ENCODE measurements around the gene SULT2B1.
A peak's percentile ranks its signal among the peaks of the same experiment; 100 is the strongest.

The SULT2B1 gene

GRCh38 chr19:48507911-48508439, 44.0 kb upstream of the SULT2B1 start:
- Histone ChIP-seq H3K18ac (ENCODE audit: low read length) (no peak overlapping the region), H2AFZ (ENCODE audit: low read length) (no peak overlapping the region), H3K27me3 (ENCODE audit: control insufficient read depth in 3 of 3, insufficient read depth in 3 of 3, low read depth in 1 of 3, low read length in 3 of 3) (peaks cover 0 to 21% (median 12%) of the 10 kb centered on the region in 3 experiments), H3K9ac (ENCODE audit: low read depth, low read length, poor library complexity) (peak overlapping the region; percentile 50), H3K27ac (replicated peaks; ENCODE audit: low read length) (no peak overlapping the region), H3K4me3 (ENCODE audit: low read length in 2 of 2) (no peak overlapping the region), H3K36me3 (replicated peaks in 1 of 2; ENCODE audit: control insufficient read depth in 2 of 2, insufficient read depth in 2 of 2, low read length in 2 of 2) (no peaks in the 10 kb centered on the region), H3K79me1 (ENCODE audit: low read depth, low read length) (peaks cover 1% of the 10 kb centered on the region), H3K9me3 (replicated peaks in 1 of 2; ENCODE audit: control insufficient read depth in 2 of 2, insufficient read depth in 1 of 2, low read depth in 1 of 2, low read length in 2 of 2) (no peaks in the 10 kb centered on the region), H2BK12ac (ENCODE audit: low read length) (no peak overlapping the region), H3K14ac (ENCODE audit: low read length) (no peak overlapping the region), H2BK15ac (ENCODE audit: low read length) (peak overlapping the region; percentile 62), H3K23ac (ENCODE audit: low read depth, low read length, poor library complexity) (no peak overlapping the region), H3K4me1 (ENCODE audit: control insufficient read depth in 2 of 2, insufficient read depth in 1 of 2, low read depth in 1 of 2, low read length in 2 of 2) (peaks cover 4 to 10% of the 10 kb centered on the region in 2 donors), H2BK120ac (ENCODE audit: low read depth, low read length) (no peak overlapping the region), H4K91ac (ENCODE audit: low read depth, low read length, poor library complexity) (no peak overlapping the region), H2AK5ac (ENCODE audit: low read depth, low read length) (peak overlapping the region; percentile 87), H3K4me2 (ENCODE audit: insufficient read depth, low read length, poor library complexity, severe bottlenecking) (no peak overlapping the region), H4K8ac (ENCODE audit: low read depth, low read length) (no peak overlapping the region), H3K4ac (ENCODE audit: low read length) (no peak overlapping the region), H2BK5ac (ENCODE audit: low read length) (no peak overlapping the region)
- WGBS, 2 donors (ENCODE audit: extremely low coverage in 2 of 2, insufficient read length in 2 of 2, insufficient replicate concordance in 1 of 2): no CpG with 5 or more reads among the region's 7 CpGs
- DNase-seq (ENCODE audit: low spot score): no peak

GRCh38 chr19:48508729-48509411, 43.1 kb upstream of the SULT2B1 start:
- Histone ChIP-seq H3K9ac (ENCODE audit: low read depth, low read length, poor library complexity) (no peak overlapping the region), H3K4ac (ENCODE audit: low read length) (no peak overlapping the region), H3K4me2 (ENCODE audit: insufficient read depth, low read length, poor library complexity, severe bottlenecking) (no peak overlapping the region), H2BK5ac (ENCODE audit: low read length) (peak overlapping the region; percentile 22), H3K14ac (ENCODE audit: low read length) (no peak overlapping the region), H3K79me1 (ENCODE audit: low read depth, low read length) (peaks cover 1% of the 10 kb centered on the region), H3K23ac (ENCODE audit: low read depth, low read length, poor library complexity) (peak overlapping the region; percentile 16), H4K8ac (ENCODE audit: low read depth, low read length) (peak overlapping the region; percentile 72), H2BK120ac (ENCODE audit: low read depth, low read length) (no peak overlapping the region), H3K27me3 (ENCODE audit: control insufficient read depth in 3 of 3, insufficient read depth in 3 of 3, low read depth in 1 of 3, low read length in 3 of 3) (peaks cover 0 to 21% (median 15%) of the 10 kb centered on the region in 3 experiments), H2BK12ac (ENCODE audit: low read length) (peak overlapping the region; percentile 1), H3K18ac (ENCODE audit: low read length) (no peak overlapping the region), H3K9me3 (replicated peaks in 1 of 2; ENCODE audit: control insufficient read depth in 2 of 2, insufficient read depth in 1 of 2, low read depth in 1 of 2, low read length in 2 of 2) (no peaks in the 10 kb centered on the region), H2BK15ac (ENCODE audit: low read length) (peak overlapping the region; percentile 62), H2AK5ac (ENCODE audit: low read depth, low read length) (peak overlapping the region; percentile 87), H3K4me3 (ENCODE audit: low read length in 2 of 2) (no peak overlapping the region), H4K91ac (ENCODE audit: low read depth, low read length, poor library complexity) (no peak overlapping the region), H3K4me1 (ENCODE audit: control insufficient read depth in 2 of 2, insufficient read depth in 1 of 2, low read depth in 1 of 2, low read length in 2 of 2) (peaks cover 4 to 10% of the 10 kb centered on the region in 2 donors), H3K36me3 (replicated peaks in 1 of 2; ENCODE audit: control insufficient read depth in 2 of 2, insufficient read depth in 2 of 2, low read length in 2 of 2) (no peaks in the 10 kb centered on the region), H2AFZ (ENCODE audit: low read length) (no peak overlapping the region), H3K27ac (replicated peaks; ENCODE audit: low read length) (no peak overlapping the region)
- DNase-seq (ENCODE audit: low spot score): no peak
- no CpG with 5 or more reads among the region's 32 CpGs for WGBS, 2 donors (ENCODE audit: extremely low coverage in 2 of 2, insufficient read length in 2 of 2, insufficient replicate concordance in 1 of 2)

- Histone ChIP-seq H4K91ac (ENCODE audit: low read depth, low read length, poor library complexity) (no peak overlapping the region), H2AK5ac (ENCODE audit: low read depth, low read length) (peak overlapping the region; percentile 87), H3K27me3 (ENCODE audit: control insufficient read depth in 3 of 3, insufficient read depth in 3 of 3, low read depth in 1 of 3, low read length in 3 of 3) (peaks cover 0 to 18% (median 15%) of the 10 kb centered on the region in 3 experiments), H3K18ac (ENCODE audit: low read length) (no peak overlapping the region), H3K36me3 (replicated peaks in 1 of 2; ENCODE audit: control insufficient read depth in 2 of 2, insufficient read depth in 2 of 2, low read length in 2 of 2) (no peaks in the 10 kb centered on the region), H3K4ac (ENCODE audit: low read length) (no peak overlapping the region), H2BK5ac (ENCODE audit: low read length) (peak overlapping the region; percentile 85), H3K9me3 (replicated peaks in 1 of 2; ENCODE audit: control insufficient read depth in 2 of 2, insufficient read depth in 1 of 2, low read depth in 1 of 2, low read length in 2 of 2) (no peaks in the 10 kb centered on the region), H3K4me1 (ENCODE audit: control insufficient read depth in 2 of 2, insufficient read depth in 1 of 2, low read depth in 1 of 2, low read length in 2 of 2) (peaks cover 4 to 10% of the 10 kb centered on the region in 2 donors), H2BK12ac (ENCODE audit: low read length) (no peak overlapping the region), H4K8ac (ENCODE audit: low read depth, low read length) (no peak overlapping the region), H2AFZ (ENCODE audit: low read length) (peak overlapping the region; percentile 9), H2BK15ac (ENCODE audit: low read length) (peak overlapping the region; percentile 53), H3K14ac (ENCODE audit: low read length) (no peak overlapping the region), H3K79me1 (ENCODE audit: low read depth, low read length) (peaks cover 1% of the 10 kb centered on the region), H3K4me2 (ENCODE audit: insufficient read depth, low read length, poor library complexity, severe bottlenecking) (no peak overlapping the region), H3K4me3 (ENCODE audit: low read length in 2 of 2) (no peak overlapping the region), H3K27ac (replicated peaks; ENCODE audit: low read length) (no peak overlapping the region), H2BK120ac (ENCODE audit: low read depth, low read length) (no peak overlapping the region), H3K23ac (ENCODE audit: low read depth, low read length, poor library complexity) (no peak overlapping the region), H3K9ac (ENCODE audit: low read depth, low read length, poor library complexity) (no peak overlapping the region)
- no peak for DNase-seq (ENCODE audit: low spot score)
- no CpG with 5 or more reads among the region's 12 CpGs for WGBS, 2 donors (ENCODE audit: extremely low coverage in 2 of 2, insufficient read length in 2 of 2, insufficient replicate concordance in 1 of 2)
Observed at GRCh38 chr19:48509467-48510194, 42.3 kb upstream of the SULT2B1 start.
